ENCODE measurements around the gene ZNF862. TPM values are rescaled to one million over a fixed set of nuclear protein-coding genes. Genes with fewer than 3 reads are reported as not detected.

ZNF862 gene
- total and polyA plus RNA-seq, 10 of the 15 experiments (the other 5 are each of a cell fraction or from before 2014, with no cell fraction given) = 0.49 to 7.7 (median 3.5) TPM

- Histone ChIP-seq H3K4me3 (no peak overlapping the region), H3K9me3 (replicated peaks; ENCODE audit: control insufficient read depth, insufficient read depth, low read length) (no peaks in the 10 kb centered on the region), H3K4me1 (ENCODE audit: control insufficient read depth, insufficient read depth, low read length) (peaks cover 6% of the 10 kb centered on the region), H3K27ac (ENCODE audit: control insufficient read depth, insufficient read depth) (no peak overlapping the region), H3K36me3 (ENCODE audit: control insufficient read depth in 2 of 2, insufficient read depth in 2 of 2, low read length in 1 of 2) (no peaks in the 10 kb centered on the region), H3K27me3 (replicated peaks in 1 of 2; ENCODE audit: control insufficient read depth in 2 of 2, insufficient read depth in 2 of 2, low read length in 1 of 2) (no peaks in the 10 kb centered on the region), H4K20me1 (ENCODE audit: control insufficient read depth, insufficient read depth) (no peaks in the 10 kb centered on the region), H3K79me2 (ENCODE audit: control insufficient read depth, insufficient read depth, low read length) (no peaks in the 10 kb centered on the region), H3K9ac (ENCODE audit: control insufficient read depth, insufficient read depth, low read length) (no peak overlapping the region), H2AFZ (ENCODE audit: control insufficient read depth, low read depth, low read length) (no peak overlapping the region), H3K4me2 (ENCODE audit: control insufficient read depth, insufficient read depth) (no peak overlapping the region)
- CTCF ChIA-PET = interaction anchor here (2.2 kb wide), 1 partner anchor 9 kb away, joined by 5 read pairs; no protein-coding TSS in a partner anchor
- 83% methylated on average over 16 of the region's 18 CpGs for WGBS (ENCODE audit: insufficient coverage, insufficient replicate concordance, low lambda C conversion rate, missing lambda C conversion rate)
- intact Hi-C loops (cut with micrococcal nuclease; ENCODE audit: unreplicated experiment) (no loop called here), in situ Hi-C loops (cut with MboI) (no loop called here)
- DNase-seq (ENCODE audit: low read depth, low spot score) (no peak), ATAC-seq (no peak), FAIRE-seq (no peak)
- BruUV-seq (replicated peaks) = no TSS peak
- POLR2A ChIA-PET = no interaction called here
- TF ChIP-seq ZNF622 (IDR thresholded peaks at IDR 0.05) = no peak
- no peak for TF ChIP-seq HSF1 (IDR thresholded peaks at IDR 0.05; ENCODE audit: low read depth, low read length)
- TF ChIP-seq BRCA1 (IDR thresholded peaks at IDR 0.05; ENCODE audit: low read depth, low read length) = no peak
- TF ChIP-seq TAF1 (IDR thresholded peaks at IDR 0.05; ENCODE audit: borderline replicate concordance, low read depth, low read length) = no peak
- no peak for TF ChIP-seq KAT2A (conservative IDR thresholded peaks at IDR 0.05; ENCODE audit: control insufficient read depth, low read depth, low read length)
- no peak for TF ChIP-seq TCF3 (IDR thresholded peaks at IDR 0.05; ENCODE audit: borderline replicate concordance, insufficient read depth, low read depth, low read length)
- no peak for TF ChIP-seq SMC3 (IDR thresholded peaks at IDR 0.05; ENCODE audit: borderline replicate concordance, low read length)
- TF ChIP-seq, protein P1, sequence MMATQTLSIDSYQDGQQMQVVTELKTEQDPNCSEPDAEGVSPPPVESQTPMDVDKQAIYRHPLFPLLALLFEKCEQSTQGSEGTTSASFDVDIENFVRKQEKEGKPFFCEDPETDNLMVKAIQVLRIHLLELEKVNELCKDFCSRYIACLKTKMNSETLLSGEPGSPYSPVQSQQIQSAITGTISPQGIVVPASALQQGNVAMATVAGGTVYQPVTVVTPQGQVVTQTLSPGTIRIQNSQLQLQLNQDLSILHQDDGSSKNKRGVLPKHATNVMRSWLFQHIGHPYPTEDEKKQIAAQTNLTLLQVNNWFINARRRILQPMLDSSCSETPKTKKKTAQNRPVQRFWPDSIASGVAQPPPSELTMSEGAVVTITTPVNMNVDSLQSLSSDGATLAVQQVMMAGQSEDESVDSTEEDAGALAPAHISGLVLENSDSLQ (IDR thresholded peaks at IDR 0.05) = no peak
- SMC1A ChIA-PET (ENCODE audit: uncharacterized antibody, unreplicated experiment) = no interaction called here
- RAD21 ChIA-PET (ENCODE audit: unreplicated experiment) = no interaction called here
These were observed 24.0 kb downstream of the ZNF862 start for GRCh38 chr7:149862156-149862555.

Data from GM12878 (cell line).